Measurements from ENCODE around the gene PDSS1.

Gene PDSS1

GRCh38 chr10:26792758-26793495 lies 95.4 kb downstream of the PDSS1 start:
- Histone ChIP-seq H3K79me2 (ENCODE audit: insufficient read depth, low read length) (peaks cover 98% of the 10 kb centered on the region), H3K27me3 (ENCODE audit: insufficient read depth, low read length, poor library complexity, severe bottlenecking) (no peaks in the 10 kb centered on the region), H3K9ac (ENCODE audit: low read depth, low read length, poor library complexity, severe bottlenecking) (no peak overlapping the region), H2AFZ (ENCODE audit: low read length) (no peak overlapping the region), H3F3A (ENCODE audit: low read depth) (no peaks in the 10 kb centered on the region), H3K4me1 (ENCODE audit: insufficient read depth, low read length, poor library complexity, severe bottlenecking) (peaks cover 15% of the 10 kb centered on the region), H4K20me1 (ENCODE audit: insufficient read depth, low read length, poor library complexity, severe bottlenecking) (peaks cover 33% of the 10 kb centered on the region), H3K9me2 (replicated peaks; ENCODE audit: low read depth, low read length) (no peaks in the 10 kb centered on the region), H3K9me3 (ENCODE audit: insufficient read depth, low read depth, low read length) (peaks cover 16% of the 10 kb centered on the region), H3K36me3 (ENCODE audit: insufficient read depth, low read length) (peaks cover 18% of the 10 kb centered on the region), H3K4me3 (ENCODE audit: low read length, poor library complexity, severe bottlenecking) (no peak overlapping the region), H3K4me2 (ENCODE audit: low read depth, low read length, poor library complexity, severe bottlenecking) (no peak overlapping the region)
- TF ChIP-seq EZH2phosphoT487 (IDR thresholded peaks at IDR 0.05; ENCODE audit: borderline replicate concordance) (no peak), CTCF (conservative IDR thresholded peaks at IDR 0.05; ENCODE audit: low read length) (no peak)
